ENCODE data around the gene STYK1.

STYK1 gene, protein sequence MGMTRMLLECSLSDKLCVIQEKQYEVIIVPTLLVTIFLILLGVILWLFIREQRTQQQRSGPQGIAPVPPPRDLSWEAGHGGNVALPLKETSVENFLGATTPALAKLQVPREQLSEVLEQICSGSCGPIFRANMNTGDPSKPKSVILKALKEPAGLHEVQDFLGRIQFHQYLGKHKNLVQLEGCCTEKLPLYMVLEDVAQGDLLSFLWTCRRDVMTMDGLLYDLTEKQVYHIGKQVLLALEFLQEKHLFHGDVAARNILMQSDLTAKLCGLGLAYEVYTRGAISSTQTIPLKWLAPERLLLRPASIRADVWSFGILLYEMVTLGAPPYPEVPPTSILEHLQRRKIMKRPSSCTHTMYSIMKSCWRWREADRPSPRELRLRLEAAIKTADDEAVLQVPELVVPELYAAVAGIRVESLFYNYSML

DNA sequence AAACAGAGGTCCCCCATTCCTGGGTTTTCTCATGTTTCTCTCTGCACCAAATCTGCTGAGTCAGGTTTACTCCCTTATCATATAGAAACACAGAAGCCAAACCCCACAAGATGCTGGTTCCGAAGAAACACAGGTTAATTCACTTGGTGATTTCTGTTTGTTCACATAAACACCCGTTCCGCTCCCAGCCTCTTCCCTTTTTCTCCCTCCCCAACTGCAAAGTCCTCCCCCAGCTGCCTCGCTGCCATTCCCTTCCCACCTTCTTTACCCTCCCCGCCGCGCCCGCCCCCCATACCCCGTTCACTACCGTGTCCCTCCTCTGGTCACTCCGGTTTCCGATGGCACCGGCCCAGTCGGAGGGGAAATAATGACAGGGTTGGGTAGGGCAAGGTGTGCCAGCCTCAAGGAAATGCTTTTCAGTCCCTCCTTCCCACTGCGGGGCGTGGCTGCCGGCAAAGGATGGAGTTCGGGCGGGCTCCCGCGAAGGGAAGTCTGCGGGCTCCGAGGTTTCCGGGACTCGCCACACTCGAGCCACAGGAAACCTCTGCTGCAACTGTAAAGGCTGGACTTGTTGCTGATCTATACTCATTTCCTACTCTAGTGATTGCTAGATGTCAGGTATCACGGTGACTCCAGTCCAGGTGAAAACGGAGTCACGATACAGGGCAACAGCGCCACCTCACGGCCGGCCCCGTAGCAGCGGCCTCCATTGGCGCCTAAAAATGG, at the start of gene STYK1:
STYK1 (minus strand) TSS at position 394 of the 726 bp plus-strand sequence. CDS start 39,434 bp downstream, outside the sequence.
- peak; percentile 40 for DNase-seq

DNA sequence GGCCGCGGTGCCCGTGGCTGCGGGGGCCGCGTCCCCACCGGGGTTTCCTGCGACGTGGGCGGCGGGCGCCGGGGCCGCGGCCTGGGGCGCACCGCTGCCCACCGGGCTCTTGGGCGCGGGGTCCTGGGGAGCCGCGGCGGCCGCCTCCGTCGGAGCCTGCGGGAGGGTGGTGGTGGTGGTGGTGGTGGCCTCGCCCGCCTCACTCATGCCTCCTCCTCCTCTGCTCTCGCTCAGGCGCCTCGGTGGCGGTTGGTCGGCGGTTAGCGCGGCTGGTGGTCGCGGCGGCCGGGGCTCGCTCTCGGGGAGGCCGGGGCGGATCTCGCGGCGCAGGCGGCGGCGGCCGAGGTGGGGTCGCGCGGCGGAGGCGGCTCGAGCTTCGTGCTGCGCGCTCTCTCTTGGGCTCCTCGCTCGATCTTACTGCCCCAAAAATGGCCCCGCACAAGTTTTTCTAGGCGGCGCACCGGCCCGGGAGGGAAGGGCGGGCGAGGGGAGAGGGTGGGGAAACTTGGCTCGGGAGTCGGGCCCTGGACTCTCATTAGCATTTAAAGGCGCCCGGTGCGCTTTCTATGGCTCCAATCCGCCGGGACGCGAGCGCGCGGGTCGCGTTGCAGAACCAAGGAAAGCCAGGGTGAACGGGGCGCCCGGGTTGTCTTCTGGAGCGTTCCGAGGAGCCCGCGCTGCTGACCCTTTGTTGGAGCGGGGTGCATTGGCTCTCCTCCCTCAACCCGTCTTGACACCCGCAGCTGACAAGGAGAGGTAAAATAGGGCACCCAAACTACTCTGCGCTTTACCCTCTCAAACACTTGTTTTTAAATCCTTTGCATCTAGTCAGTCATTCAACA, 49.3 kb upstream of the STYK1 start, which contains the start of gene YBX3:
YBX3 (minus strand) TSS at position 419 of the 842 bp plus-strand sequence; CDS start at position 207, 212 bp downstream.
- peak; percentile 13 for DNase-seq

DNA sequence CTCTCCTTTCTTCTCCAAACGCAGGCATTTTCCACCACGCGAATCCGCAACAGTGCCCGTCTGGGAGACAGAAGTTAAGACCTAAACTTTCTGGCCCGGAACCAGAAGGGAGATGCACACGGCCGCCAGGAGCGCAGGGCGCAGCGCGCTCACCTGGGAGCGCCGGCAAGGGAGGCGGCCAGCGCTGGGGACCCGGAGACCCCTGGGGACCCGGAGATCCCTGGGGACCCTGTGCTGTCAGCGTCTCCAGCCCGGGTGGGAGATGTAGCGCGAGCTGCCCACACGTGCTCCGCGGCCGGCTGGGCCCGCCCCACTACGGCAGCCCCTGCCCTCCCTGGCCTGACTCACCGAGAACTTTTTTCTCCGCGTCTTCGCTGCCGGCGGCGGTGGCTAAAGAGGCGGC, 48.7 kb upstream of the STYK1 start:
- peak; percentile 13 for DNase-seq

GRCh38 chr12:10721651-10722501, 48.0 kb upstream of the STYK1 start:
- peak; percentile 12 for DNase-seq

- DNase-seq: no peak
These were observed 47.3 kb upstream of the STYK1 start for GRCh38 chr12:10720974-10721650.

- no peak for DNase-seq
These were observed 45.6 kb upstream of the STYK1 start for GRCh38 chr12:10719482-10719881.

DNA sequence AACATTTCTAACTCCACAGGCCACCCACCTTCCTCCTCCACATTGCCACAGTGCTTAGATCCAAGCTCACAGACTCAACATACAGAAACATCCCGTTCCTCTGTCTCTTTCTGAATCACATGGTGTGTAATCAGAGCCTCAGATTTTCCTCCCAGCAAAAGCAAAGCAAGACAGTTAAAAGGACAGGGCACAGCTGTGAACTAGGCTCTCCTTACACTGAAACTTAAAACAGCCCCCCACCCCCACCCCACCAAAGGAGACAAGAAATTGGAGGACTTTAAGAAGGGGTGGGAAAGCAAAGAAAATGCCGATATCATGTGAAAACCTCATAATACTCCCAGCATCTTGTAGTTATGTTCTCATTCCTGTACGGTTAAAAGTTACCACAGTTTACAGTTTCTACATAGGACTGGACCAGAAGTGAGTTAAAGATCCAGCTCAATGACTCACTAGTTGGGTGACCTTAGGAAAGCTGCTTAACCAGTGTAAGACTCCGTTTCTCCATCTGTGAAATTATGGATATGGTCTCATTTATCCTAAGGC, 44.5 kb upstream of the STYK1 start:
- DNase-seq: no peak

GRCh38 chr12:10717410-10717809, 43.6 kb upstream of the STYK1 start:
- DNase-seq: no peak

DNA sequence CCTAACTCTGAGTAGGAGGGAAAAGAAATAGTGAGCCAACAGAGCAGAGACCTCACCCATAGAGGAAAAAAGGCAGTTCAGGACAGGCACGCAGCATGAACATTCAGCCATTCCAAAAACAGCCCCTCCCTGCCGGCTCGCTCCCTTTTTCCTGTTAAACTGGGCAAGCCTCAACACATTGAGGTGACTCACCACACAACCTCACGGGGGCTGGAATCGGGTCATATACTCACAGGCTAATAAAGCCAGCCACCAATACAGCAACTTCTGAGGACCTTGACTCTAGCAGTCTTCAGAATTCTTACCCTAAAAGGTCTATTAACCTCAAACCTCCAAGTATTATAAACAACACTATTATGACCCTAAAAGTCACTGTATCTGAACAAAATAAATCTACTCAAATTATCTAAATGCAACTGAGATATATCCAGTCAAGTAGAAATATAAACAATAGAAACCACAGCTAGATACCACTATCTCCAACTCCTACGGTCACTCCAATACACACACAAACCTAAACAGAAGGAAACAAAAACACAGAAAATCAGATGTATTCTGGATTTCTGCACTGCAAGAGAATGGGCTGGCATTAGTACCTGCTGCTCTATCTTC, 43.0 kb upstream of the STYK1 start:
- no peak for DNase-seq

DNA sequence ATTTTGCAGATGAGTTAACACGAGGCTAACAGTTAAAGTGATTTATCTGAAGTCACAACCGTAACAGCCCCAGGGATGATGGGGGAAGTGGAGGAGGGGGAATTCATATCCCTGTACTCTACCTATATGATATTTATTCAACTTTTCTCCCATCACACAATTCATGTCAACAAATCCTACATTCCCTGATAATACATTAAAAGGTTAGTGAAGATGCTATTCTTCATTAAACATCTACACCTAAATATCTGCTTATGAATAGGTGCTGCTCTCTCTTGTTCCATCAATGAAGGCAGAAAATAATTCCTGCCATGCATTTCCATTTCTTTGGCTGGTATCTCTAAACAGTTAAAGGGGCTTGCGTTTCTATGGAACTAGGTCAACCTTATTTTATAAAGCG, 42.4 kb upstream of the STYK1 start:
- no peak for DNase-seq

- DNase-seq: no peak
These were observed 41.6 kb upstream of the STYK1 start for GRCh38 chr12:10715491-10715890.

DNA sequence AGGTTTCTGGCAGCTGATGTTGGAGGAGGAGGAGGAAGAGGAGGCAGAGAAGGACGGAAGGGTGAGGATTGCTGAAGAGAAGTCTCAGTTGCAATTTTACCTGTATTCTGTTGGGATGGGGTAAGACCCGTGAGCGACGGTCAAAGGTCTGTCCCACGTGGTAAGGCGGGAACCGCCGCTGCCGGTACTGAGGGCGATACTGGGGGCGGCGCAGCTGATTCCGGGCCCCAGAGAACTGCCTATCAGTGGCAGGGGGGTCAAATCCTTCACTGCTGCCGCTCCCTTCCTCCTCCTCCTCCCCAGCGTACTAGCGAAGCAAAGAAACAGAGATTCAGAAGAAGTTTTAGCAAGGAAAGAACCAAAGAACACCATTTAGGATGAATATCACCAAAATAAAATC, 36.0 kb upstream of the STYK1 start:
- no peak for DNase-seq

DNA sequence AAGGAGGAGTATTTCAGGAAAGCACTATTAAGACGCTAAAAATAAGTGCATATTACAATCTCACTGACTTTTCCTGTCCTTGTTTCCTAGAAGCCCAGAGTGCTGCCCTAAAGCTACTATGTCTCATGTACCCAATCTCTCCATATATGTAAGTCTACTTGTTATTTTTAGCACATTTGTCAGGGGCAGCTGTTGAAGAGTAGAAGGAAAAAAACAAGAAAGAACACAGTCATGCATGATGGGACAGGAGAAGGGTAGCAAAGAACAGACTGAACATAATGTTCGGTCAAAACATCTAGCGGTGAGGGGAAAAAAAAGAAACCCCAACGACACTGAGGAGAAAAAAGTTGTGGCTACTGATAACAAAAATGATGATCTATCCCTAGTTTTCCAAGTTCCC, 35.0 kb upstream of the STYK1 start:
- no peak for DNase-seq

- DNase-seq: no peak
These were observed 31.8 kb upstream of the STYK1 start for GRCh38 chr12:10705655-10706054.

GRCh38 chr12:10701843-10702242, 28.0 kb upstream of the STYK1 start:
- no peak for DNase-seq

GRCh38 chr12:10701131-10701681, 27.4 kb upstream of the STYK1 start:
- no peak for DNase-seq

- no peak for DNase-seq
These were observed 26.7 kb upstream of the STYK1 start for GRCh38 chr12:10700581-10700980.

- DNase-seq: no peak
These were observed 24.0 kb upstream of the STYK1 start for GRCh38 chr12:10697862-10698261.

GRCh38 chr12:10697156-10697555, 23.3 kb upstream of the STYK1 start:
- no peak for DNase-seq

GRCh38 chr12:10690906-10691305, 17.1 kb upstream of the STYK1 start:
- DNase-seq: no peak

Data from activated CD4-positive, alpha-beta T cell treated with anti-CD3 and anti-CD28 coated beads for 1 hour (primary cell).